ENCODE results near the gene CABYR.

DNA sequence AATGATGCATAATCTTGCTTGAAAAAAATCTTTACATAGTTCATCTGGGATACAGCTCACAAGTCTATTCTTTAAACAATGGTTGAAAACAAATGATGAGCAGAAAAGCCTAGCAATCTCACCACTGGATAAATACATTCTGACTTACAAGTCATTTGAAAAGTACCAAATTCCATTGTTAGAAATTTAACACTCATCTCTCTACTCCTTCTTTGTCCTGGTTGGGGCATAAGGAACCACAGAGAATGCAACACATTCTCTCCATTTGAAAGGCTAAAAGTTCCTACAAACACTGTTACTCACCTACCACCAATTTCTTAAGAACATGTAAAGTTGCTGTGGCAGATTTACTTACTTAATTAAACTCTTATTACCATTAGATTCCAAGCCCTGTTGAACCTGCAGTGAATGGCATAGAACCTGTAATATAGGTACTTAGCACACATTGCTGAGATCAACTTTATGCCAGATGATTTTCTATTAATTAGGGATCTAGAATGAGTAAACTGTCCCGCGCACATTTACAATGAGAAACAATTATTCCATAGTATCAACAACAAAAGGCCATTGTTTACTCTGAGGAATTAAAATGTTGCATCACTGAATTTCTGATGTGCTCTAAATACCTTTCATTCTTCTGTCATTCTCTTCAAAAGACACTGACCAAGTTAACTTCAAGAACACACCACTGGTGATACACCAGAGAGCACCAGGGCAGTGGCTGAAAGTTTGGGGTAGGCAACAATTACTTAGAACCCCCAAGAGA lies 69.6 kb downstream of the CABYR start:
- TF ChIP-seq, protein P1, sequence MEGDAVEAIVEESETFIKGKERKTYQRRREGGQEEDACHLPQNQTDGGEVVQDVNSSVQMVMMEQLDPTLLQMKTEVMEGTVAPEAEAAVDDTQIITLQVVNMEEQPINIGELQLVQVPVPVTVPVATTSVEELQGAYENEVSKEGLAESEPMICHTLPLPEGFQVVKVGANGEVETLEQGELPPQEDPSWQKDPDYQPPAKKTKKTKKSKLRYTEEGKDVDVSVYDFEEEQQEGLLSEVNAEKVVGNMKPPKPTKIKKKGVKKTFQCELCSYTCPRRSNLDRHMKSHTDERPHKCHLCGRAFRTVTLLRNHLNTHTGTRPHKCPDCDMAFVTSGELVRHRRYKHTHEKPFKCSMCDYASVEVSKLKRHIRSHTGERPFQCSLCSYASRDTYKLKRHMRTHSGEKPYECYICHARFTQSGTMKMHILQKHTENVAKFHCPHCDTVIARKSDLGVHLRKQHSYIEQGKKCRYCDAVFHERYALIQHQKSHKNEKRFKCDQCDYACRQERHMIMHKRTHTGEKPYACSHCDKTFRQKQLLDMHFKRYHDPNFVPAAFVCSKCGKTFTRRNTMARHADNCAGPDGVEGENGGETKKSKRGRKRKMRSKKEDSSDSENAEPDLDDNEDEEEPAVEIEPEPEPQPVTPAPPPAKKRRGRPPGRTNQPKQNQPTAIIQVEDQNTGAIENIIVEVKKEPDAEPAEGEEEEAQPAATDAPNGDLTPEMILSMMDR (conservative IDR thresholded peaks at IDR 0.05): no peak
- no peak for TF ChIP-seq ZFX (IDR thresholded peaks at IDR 0.05)
